Measurements from ENCODE around the gene PTPRN.
"Not testable (repeated sequence)": the region's sequence is repeated elsewhere in the genome, so short reads cannot be mapped to it uniquely, and the experiment has no call there.

Gene PTPRN

DNA sequence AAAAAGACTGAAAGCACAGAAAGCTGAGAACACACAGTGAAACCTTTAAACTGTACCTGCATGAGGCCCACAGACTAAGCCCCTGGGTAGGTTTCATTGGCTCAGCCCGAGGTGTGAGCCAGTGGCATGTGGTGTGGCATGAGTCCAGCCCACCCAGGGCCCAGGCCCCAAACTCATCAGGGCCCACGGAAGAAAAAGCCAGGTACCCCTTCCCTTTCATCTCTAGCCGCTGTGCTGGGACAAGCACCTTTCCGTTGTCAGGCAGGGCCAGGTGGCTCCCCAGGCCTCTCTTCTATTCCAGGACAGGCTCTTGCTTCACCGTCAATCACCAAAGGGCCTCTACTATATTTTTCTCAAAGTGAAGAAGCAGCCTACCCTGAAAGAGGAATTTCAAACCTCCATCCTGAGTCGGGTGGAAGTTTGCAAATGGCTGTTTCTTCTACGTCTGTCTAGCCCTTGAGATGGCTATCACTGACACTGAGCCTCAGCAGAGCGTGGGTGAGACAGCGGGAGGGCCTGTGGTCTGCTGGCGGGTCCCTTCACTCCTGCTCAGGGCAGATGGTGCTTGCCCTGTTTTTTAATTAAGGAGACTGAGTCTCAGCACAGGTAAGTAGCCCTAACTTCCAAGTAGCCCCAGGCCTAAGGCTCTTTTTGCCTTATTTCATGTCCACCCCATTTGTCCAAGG, 21.5 kb downstream of the PTPRN start:
- Histone ChIP-seq H3K9me2 (replicated peaks; ENCODE audit: low read depth, low read length) (no peaks in the 10 kb centered on the region), H3K79me2 (ENCODE audit: insufficient read depth, low read length) (no peaks in the 10 kb centered on the region), H3K27me3 (ENCODE audit: insufficient read depth, low read length, poor library complexity, severe bottlenecking) (no peaks in the 10 kb centered on the region), H4K20me1 (ENCODE audit: insufficient read depth, low read length, poor library complexity, severe bottlenecking) (no peaks in the 10 kb centered on the region), H3F3A (ENCODE audit: low read depth) (no peaks in the 10 kb centered on the region), H3K9ac (ENCODE audit: low read depth, low read length, poor library complexity, severe bottlenecking) (no peak overlapping the region), H3K4me1 (ENCODE audit: insufficient read depth, low read length, poor library complexity, severe bottlenecking) (peaks cover 7% of the 10 kb centered on the region), H2AFZ (ENCODE audit: low read length) (no peak overlapping the region), H3K9me3 (ENCODE audit: insufficient read depth, low read depth, low read length) (no peaks in the 10 kb centered on the region), H3K36me3 (ENCODE audit: insufficient read depth, low read length) (no peaks in the 10 kb centered on the region; the same call in 1 of the 2 replicates), H3K4me2 (ENCODE audit: low read depth, low read length, poor library complexity, severe bottlenecking) (no peak overlapping the region), H3K4me3 (ENCODE audit: low read length, poor library complexity, severe bottlenecking) (no peak overlapping the region)
- TF ChIP-seq EZH2phosphoT487 (IDR thresholded peaks at IDR 0.05; ENCODE audit: borderline replicate concordance), result no peak
- TF ChIP-seq, protein P1, sequence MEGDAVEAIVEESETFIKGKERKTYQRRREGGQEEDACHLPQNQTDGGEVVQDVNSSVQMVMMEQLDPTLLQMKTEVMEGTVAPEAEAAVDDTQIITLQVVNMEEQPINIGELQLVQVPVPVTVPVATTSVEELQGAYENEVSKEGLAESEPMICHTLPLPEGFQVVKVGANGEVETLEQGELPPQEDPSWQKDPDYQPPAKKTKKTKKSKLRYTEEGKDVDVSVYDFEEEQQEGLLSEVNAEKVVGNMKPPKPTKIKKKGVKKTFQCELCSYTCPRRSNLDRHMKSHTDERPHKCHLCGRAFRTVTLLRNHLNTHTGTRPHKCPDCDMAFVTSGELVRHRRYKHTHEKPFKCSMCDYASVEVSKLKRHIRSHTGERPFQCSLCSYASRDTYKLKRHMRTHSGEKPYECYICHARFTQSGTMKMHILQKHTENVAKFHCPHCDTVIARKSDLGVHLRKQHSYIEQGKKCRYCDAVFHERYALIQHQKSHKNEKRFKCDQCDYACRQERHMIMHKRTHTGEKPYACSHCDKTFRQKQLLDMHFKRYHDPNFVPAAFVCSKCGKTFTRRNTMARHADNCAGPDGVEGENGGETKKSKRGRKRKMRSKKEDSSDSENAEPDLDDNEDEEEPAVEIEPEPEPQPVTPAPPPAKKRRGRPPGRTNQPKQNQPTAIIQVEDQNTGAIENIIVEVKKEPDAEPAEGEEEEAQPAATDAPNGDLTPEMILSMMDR (conservative IDR thresholded peaks at IDR 0.05; ENCODE audit: low read length), result no peak

DNA sequence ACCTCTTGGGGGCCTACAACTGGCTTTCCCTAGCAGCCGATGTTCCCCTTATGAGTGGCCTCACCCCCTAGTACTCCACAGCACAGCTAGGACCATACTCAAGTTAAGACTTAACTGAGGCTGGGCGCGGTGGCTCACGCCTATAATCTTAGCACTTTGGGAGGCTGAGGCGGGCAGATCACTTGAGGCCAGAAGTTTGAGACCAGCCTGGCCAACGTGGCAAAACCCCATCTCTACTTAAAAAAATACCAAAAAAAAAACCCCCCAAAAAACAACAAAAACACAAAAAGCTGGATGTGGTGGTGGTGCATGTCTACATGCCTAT, 22.1 kb downstream of the PTPRN start:
- not testable (repeated sequence) for H3F3A ChIP-seq (ENCODE audit: low read depth); H3K4me1 ChIP-seq (ENCODE audit: insufficient read depth, low read length, poor library complexity, severe bottlenecking); H3K9me3 ChIP-seq (ENCODE audit: insufficient read depth, low read depth, low read length); H3K79me2 ChIP-seq (ENCODE audit: insufficient read depth, low read length); H3K4me3 ChIP-seq (ENCODE audit: low read length, poor library complexity, severe bottlenecking); H2AFZ ChIP-seq (ENCODE audit: low read length); H3K9me2 ChIP-seq (replicated peaks; ENCODE audit: low read depth, low read length); H3K36me3 ChIP-seq (ENCODE audit: insufficient read depth, low read length); H3K27me3 ChIP-seq (ENCODE audit: insufficient read depth, low read length, poor library complexity, severe bottlenecking); H3K4me2 ChIP-seq (ENCODE audit: low read depth, low read length, poor library complexity, severe bottlenecking); H4K20me1 ChIP-seq (ENCODE audit: insufficient read depth, low read length, poor library complexity, severe bottlenecking)
- H3K9ac ChIP-seq (ENCODE audit: low read depth, low read length, poor library complexity, severe bottlenecking), result peak overlapping the region; percentile 4

DNA sequence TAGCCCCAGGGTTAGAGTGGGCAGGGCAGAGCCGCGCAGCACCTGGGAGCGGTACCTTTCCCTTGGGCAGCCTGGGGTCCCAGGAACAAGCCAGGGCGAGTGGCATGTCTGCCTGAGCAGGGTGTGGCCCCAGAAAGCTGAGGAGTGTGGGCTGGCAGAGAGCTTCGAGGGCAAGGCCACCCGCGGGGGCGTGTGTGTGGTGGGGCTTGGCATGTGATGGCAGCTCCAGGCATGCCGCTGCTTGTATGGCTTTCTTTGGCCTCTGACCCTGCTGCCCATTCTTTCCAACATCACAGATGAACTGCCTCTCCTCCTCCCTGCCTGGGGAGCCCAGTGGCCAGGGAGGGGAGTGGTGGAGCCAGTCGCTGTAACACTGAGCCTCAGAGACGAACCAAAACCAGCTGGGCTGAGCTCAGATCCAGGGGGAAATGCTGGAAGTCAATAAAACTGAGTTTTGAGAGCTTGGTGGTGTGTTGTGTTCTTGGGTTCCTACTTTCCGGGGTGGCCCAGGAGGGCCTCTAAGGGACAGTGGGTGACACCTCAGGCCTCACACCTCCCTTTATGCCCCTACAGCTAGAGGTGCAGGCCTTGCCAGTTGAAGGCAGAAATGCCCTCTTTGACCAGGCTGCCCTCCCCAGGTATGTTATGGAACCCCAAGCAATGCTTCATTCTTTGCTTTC, 22.6 kb downstream of the PTPRN start:
- Histone ChIP-seq H3K9me2 (replicated peaks; ENCODE audit: low read depth, low read length) (no peaks in the 10 kb centered on the region), H3K79me2 (ENCODE audit: insufficient read depth, low read length) (no peaks in the 10 kb centered on the region), H2AFZ (ENCODE audit: low read length) (no peak overlapping the region), H3K9ac (ENCODE audit: low read depth, low read length, poor library complexity, severe bottlenecking) (peak overlapping the region; percentile 4), H4K20me1 (ENCODE audit: insufficient read depth, low read length, poor library complexity, severe bottlenecking) (no peaks in the 10 kb centered on the region), H3K4me2 (ENCODE audit: low read depth, low read length, poor library complexity, severe bottlenecking) (no peak overlapping the region), H3K36me3 (ENCODE audit: insufficient read depth, low read length) (no peaks in the 10 kb centered on the region; the same call in 1 of the 2 replicates), H3K4me3 (ENCODE audit: low read length, poor library complexity, severe bottlenecking) (no peak overlapping the region), H3K4me1 (ENCODE audit: insufficient read depth, low read length, poor library complexity, severe bottlenecking) (peaks cover 7% of the 10 kb centered on the region), H3K9me3 (ENCODE audit: insufficient read depth, low read depth, low read length) (no peaks in the 10 kb centered on the region), H3F3A (ENCODE audit: low read depth) (no peaks in the 10 kb centered on the region), H3K27me3 (ENCODE audit: insufficient read depth, low read length, poor library complexity, severe bottlenecking) (no peaks in the 10 kb centered on the region)
- no peak for TF ChIP-seq EZH2phosphoT487 (IDR thresholded peaks at IDR 0.05; ENCODE audit: borderline replicate concordance)
- TF ChIP-seq, protein P1 (conservative IDR thresholded peaks at IDR 0.05; ENCODE audit: low read length), result no peak
